Stimulated activated CD4-positive, alpha-beta T cell treated with anti-CD3 and anti-CD28 coated beads, Interleukin-4, amount 100 ng/mL, for 1 hour (primary cell): ENCODE measurements around the gene TOP3A.
"Not testable (repeated sequence)": the region's sequence is repeated elsewhere in the genome, so short reads cannot be mapped to it uniquely, and the experiment has no call there.

Source experiments
- DNase-seq: peaks from one replicate; pipeline ENCODE4 v3.0.0-alpha.2; 2020

The TOP3A gene

GRCh38 chr17:18324140-18325050 lies 9.6 kb upstream of the TOP3A start:
- DNase-seq, result no peak

GRCh38 chr17:18323507-18324139 lies 8.8 kb upstream of the TOP3A start:
- DNase-seq, result no peak

- no peak for DNase-seq
These were observed 8.2 kb upstream of the TOP3A start for GRCh38 chr17:18323007-18323406.

- DNase-seq, result no peak
These were observed 7.7 kb upstream of the TOP3A start for GRCh38 chr17:18322522-18322921.

GRCh38 chr17:18321309-18321708 lies 6.5 kb upstream of the TOP3A start:
- no peak for DNase-seq

- no peak for DNase-seq
These were observed 5.5 kb upstream of the TOP3A start for GRCh38 chr17:18320301-18320700.

GRCh38 chr17:18319604-18320256 lies 4.9 kb upstream of the TOP3A start:
- DNase-seq, result no peak

- no peak for DNase-seq
These were observed 4.1 kb upstream of the TOP3A start for GRCh38 chr17:18318771-18319450.

GRCh38 chr17:18318117-18318516 lies 3.3 kb upstream of the TOP3A start:
- DNase-seq, result no peak

GRCh38 chr17:18315961-18316360 lies 1.2 kb upstream of the TOP3A start:
- DNase-seq, result no peak

- no peak for DNase-seq
These were observed 748 bp upstream of the TOP3A start for GRCh38 chr17:18315562-18315922.

GRCh38 chr17:18314059-18314730 lies 599 bp downstream of the TOP3A start:
- DNase-seq, result no peak

- DNase-seq, result no peak
These were observed 5.6 kb downstream of the TOP3A start for GRCh38 chr17:18309202-18309601.

- not testable (repeated sequence) for DNase-seq
These were observed 11.6 kb downstream of the TOP3A start for GRCh38 chr17:18303206-18303605.

- DNase-seq, result no peak
These were observed 13.9 kb downstream of the TOP3A start for GRCh38 chr17:18300725-18301480.

- not testable (repeated sequence) for DNase-seq
These were observed 16.7 kb downstream of the TOP3A start for GRCh38 chr17:18298061-18298460.

GRCh38 chr17:18291718-18292540 lies 22.9 kb downstream of the TOP3A start:
- no peak for DNase-seq

GRCh38 chr17:18285296-18285695 lies 29.5 kb downstream of the TOP3A start:
- no peak for DNase-seq

- no peak for DNase-seq
These were observed 33.0 kb downstream of the TOP3A start for GRCh38 chr17:18281788-18282187.

GRCh38 chr17:18280766-18281371 lies 33.9 kb downstream of the TOP3A start:
- DNase-seq, result no peak

- no peak for DNase-seq
These were observed 34.5 kb downstream of the TOP3A start for GRCh38 chr17:18280249-18280648.
